ENCODE data around the gene CHPF. TPM values are rescaled to one million over a fixed set of nuclear protein-coding genes. Genes with fewer than 3 reads are reported as not detected.

The CHPF gene
- total RNA-seq, 1 donor from 2014 or later, result 35.9 TPM

DNA sequence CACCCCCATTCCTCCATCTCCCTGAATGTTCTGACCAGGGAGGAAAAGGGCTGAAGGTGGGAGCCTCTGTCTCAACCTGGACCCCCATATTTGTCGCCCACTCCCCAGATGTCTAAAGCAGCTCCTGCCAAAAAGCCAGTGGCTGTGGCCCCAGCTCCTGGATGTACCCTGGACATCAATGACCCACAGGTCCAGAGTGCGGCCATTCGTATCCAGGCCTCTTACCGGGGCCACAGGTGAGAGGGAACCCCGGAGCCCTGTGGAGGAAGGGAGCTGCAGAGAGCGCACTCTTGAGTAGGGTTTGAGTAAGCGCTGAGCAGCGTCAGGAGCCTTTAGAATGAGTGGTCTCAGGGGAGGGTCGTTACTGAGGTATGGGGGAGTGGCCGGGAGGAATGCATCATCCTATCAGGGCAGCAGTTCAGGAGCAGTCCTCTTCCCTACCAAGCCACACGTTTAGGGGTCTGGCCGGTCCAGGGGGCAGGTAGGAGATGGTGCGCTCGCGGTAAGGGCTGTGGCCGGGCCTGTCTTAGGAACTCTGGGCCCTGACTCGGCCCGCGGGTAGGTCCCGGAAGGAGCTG lies 47.3 kb downstream of the CHPF start:
- DNase-seq, result no peak

GRCh38 chr2:219495531-219496122 lies 48.0 kb downstream of the CHPF start:
- peak; percentile 28 for DNase-seq

DNA sequence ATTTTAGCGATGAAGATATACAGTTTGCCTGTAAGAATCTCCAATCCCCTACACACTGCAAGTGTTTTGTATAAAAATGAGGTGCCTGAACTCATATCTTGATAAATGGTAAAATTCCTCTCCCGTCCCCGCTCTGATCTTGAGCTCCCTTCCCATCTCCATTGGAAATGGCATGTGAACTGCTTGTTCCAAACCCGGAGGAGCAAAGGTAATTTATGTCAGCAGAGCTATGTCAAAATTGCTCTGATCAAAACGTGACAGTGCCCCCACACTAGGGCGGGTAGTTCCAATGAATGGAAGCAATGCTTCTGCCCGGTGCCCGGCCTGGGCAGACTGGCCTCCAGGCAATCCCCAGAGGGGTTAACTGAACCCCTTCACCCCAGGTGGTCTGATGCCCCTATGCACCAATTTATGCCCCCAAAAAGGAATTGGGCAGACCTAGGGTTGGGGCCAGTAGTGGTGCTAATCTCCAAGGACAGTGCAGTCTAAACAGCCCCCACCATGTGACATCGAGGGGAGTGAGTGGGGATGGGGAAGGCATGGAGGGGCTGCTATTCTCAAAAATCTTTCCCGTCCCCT lies 48.6 kb downstream of the CHPF start:
- no peak for DNase-seq

DNA sequence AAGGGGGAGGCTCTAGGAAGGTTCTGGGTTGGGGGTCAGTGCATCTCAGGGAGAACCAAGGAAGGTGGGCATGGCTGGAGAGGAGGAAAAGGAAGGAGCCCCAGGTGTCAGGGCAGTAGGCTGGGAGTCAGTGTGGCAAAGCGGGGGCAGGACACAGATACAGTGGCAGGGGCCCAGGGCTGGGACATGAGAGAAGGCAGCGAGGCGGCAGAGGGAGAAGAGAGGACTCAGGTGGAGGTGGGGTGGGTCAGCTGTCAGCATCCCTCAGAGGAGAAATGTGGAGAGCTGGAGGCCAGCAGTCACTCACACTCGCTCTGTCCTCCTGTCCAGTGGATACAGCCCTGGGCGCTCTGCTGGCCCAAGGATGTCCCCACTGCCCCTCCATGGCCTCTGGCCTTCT lies 50.5 kb downstream of the CHPF start:
- DNase-seq, result no peak

GRCh38 chr2:219492575-219492974 lies 51.0 kb downstream of the CHPF start:
- no peak for DNase-seq

- no peak for DNase-seq
These were observed 52.2 kb downstream of the CHPF start for GRCh38 chr2:219491278-219491963.

- no peak for DNase-seq
These were observed 52.9 kb downstream of the CHPF start for GRCh38 chr2:219490600-219491130.

GRCh38 chr2:219490186-219490585 lies 53.4 kb downstream of the CHPF start:
- no peak for DNase-seq

- no peak for DNase-seq
These were observed 54.3 kb downstream of the CHPF start for GRCh38 chr2:219489315-219489714.

Small RNA genes lying within 50 kb of the gene (small RNA-seq; reads per million reads assigned to genes)
- gene MIR3132 (ENCODE audit: low replicate concordance) (not detected), gene RN7SKP213 (ENCODE audit: low replicate concordance) (not detected)

Other genes starting within 250 kb of the CHPF start
- not detected for gene PTPRN, start 234.4 kb downstream of the CHPF start, total RNA-seq
- not detected for gene RESP18, start 211.1 kb downstream of the CHPF start, total RNA-seq
- gene DNPEP, start 155.9 kb downstream of the CHPF start, total RNA-seq, result 42.4 TPM
- 318 TPM for gene DES, start 125.4 kb downstream of the CHPF start, total RNA-seq
- gene SPEG, start 109.0 kb downstream of the CHPF start, total RNA-seq, result 10.5 TPM
- gene GMPPA, start 44.9 kb downstream of the CHPF start, total RNA-seq, result 21.8 TPM
- 0.49 TPM for gene ASIC4, start 29.3 kb downstream of the CHPF start, total RNA-seq
- gene TMEM198, start 219 bp upstream of the CHPF start, total RNA-seq, result 0.99 TPM
- 47.0 TPM for gene OBSL1, start 27.7 kb upstream of the CHPF start, total RNA-seq
- gene INHA, start 28.5 kb upstream of the CHPF start, total RNA-seq, result 0.10 TPM
- gene STK11IP, start 54.0 kb upstream of the CHPF start, total RNA-seq, result 22.8 TPM
- 2.5 TPM for gene SLC4A3, start 83.8 kb upstream of the CHPF start, total RNA-seq